Fibroblast of the aortic adventitia (primary cell): Measurements from ENCODE around the gene MALAT1. TPM values are rescaled to one million over a fixed set of nuclear protein-coding genes. Genes with fewer than 3 reads are reported as not detected.

ENCODE experiments used
- DNase-seq: peaks from one replicate; pipeline ENCODE4 v3.0.0-alpha.2; 2010; ENCODE audit warnings: low read depth
- H3K4me3 ChIP-seq: 2 replicates; pipeline ENCODE4 v1.5.1; 2011; ENCODE audit warnings: low read depth, mild to moderate bottlenecking, control low read depth, low read length, moderate library complexity
- CTCF ChIP-seq: IDR thresholded peaks from 2 replicates; pipeline ENCODE4 v1.5.1; 2011; ENCODE audit warnings: mild to moderate bottlenecking, low read length, control low read depth, inconsistent platforms; ENCODE audit not compliant: insufficient read depth
- total RNA-seq: library from RNA; depleted of rRNA; stranded (reverse); fragments of >200 nt; gene quantifications from 2 replicates; pipeline ENCODE4 v1.2.3, GENCODE V29; 2012; ENCODE audit warnings: low replicate concordance

MALAT1 gene
- total RNA-seq, 1 donor, result 10,787 TPM

DNA sequence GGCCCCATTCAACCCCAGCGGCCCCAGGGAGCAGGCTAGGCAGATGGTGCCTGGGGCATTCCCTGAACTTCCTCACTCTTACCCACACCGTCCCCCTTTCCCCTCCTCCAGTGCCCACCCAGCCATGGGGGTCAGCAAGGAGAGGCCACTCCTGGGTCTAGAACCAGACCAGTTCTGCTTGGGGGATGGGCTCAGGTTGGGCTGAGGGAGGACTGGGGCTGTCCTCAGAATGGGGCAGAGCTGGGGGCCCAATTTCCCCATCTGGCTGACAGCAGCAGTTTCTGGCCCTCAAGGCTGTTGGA is 38.4 kb downstream of the MALAT1 start:
- no peak overlapping the region for H3K4me3 ChIP-seq
- no peak for DNase-seq
- TF ChIP-seq CTCF, result no peak

DNA sequence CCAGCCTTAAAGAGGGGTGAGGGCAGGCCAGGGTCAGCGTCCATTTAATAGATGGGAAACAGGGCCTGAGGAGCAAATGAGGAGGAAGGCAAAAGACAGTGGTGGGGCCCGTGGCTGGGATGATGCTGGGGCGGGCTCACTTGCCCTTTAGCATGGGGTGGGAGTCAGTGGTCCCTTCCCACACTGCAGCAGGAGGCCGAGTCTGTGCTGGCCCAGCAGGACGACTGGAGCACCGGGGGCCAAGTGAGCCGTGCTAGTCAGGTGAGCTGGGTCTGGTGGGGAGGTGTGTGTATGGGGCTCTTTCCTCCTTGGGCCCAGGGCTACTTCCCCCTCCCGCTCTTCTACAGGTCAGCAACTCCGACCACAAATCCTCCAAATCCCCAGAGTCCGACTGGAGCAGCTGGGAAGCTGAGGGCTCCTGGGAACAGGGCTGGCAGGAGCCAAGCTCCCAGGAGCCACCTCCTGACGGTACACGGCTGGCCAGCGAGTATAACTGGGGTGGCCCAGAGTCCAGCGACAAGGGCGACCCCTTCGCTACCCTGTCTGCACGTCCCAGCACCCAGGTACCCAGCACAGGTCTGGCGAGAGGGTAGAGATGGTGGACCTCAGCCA is 38.9 kb downstream of the MALAT1 start:
- TF ChIP-seq CTCF, result no peak
- no peak overlapping the region for H3K4me3 ChIP-seq
- no peak for DNase-seq

- TF ChIP-seq CTCF, result no peak
- DNase-seq, result no peak
- no peak overlapping the region for H3K4me3 ChIP-seq
These were observed 39.5 kb downstream of the MALAT1 start for GRCh38 chr11:65538232-65538914.

DNA sequence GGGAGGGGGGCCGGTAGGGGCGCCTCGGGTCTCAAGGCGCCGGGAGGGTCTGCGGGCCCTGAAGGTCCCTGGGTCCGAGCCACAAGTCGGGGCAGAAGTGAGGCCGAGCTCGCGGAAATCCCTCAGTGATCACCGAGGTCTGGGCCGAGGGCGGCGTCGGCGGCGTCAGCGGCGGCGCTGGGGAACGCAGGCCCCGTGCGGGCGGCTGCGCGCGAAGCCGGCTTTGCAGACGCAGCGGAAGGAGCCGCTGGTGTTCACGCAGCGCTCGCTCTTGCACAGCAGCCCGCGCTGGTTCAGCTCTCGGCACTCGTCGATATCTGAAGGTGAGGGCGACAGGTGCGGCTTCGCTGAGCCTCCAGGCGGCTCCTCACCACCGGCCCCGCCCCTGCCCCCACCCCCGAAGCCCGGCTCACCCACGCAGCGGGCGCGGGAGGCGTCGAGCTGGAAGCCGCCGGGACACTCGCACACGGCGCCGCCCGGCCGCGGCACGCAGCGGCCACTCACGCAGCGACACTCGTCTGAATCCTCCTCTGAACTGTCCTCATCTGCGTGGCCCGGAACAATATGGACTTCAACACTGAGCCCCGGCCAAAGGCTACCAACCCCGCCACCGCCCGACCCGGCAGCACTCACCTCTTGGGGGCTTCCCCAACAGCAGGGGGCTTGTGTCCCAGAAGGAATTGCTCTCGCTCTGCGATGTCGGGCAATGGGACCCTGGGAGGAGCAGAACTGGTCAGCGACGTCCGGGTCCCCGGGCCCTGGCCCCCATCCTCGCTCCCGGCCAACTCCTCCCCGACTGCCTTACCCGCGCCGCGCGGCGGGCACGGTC is 40.3 kb downstream of the MALAT1 start:
- DNase-seq, result no peak
- TF ChIP-seq CTCF, result no peak
- no peak overlapping the region for H3K4me3 ChIP-seq

DNA sequence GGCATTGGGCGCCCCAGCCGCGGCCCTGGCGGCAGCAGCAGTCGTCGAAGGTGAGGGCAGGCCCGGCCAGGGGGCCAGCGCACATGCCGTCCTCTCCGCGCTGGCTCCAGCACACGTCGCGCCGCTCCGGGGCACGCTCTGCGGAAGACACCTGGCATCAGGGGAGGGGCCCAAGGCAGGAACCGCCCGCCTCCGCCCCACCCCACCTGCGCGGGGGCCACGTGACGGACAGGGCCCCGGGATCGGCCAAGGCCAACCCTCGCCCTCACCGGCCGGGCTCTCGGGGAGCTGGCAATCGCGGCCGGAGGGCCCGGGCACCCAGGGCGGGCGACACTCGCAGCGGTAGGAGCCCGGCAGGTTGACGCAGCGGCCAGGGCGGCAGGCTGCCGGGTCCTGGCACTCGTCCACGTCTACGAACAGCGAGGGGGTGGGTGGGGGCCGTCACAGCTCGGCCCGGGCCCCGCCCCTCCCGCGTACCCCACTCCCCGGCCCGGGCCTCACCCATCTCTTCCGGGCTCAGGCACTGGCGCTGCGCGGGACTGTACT is 41.0 kb downstream of the MALAT1 start:
- H3K4me3 ChIP-seq, result peak overlapping the region; percentile 50
- DNase-seq, result no peak
- TF ChIP-seq CTCF, result no peak

DNA sequence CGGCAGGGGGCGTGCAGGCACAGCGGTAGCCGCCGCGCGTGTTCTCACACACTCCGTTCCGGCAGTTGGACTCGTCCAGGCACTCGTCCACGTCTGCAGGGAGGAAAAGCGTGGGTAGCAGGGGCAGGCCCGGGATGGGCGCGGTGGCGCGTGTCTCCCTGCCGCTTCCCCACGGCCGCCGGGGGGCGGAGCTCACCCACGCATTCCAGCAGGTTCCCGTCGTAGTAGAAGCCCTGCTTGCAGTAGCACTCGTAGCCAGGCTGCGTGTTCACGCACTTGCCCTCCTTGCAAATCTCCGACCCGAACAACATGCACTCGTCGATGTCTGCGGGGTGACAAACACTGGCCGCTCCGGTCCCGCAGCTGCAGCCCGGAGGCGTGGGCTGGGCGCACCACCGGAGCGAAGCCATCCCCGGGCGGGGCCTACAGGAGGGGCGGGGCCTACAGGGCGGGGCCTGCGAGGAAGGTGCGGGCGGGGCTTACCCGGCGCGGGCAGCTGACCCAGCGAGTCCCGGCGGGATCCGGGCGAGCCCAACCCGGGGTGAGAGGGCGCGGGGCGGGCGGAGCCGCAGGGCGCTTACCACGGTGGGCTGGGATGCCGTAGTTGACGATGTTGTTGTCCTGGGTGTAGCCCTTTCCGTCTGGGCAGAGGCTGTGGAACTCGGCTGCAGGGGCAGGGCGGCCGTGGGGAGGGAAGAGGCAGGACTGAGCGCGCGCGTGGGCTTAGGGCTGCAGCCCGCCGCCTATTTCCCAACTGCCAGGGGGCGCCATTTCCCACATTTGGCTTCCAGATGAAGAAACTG is 41.6 kb downstream of the MALAT1 start:
- peak; percentile 85 for DNase-seq
- TF ChIP-seq CTCF, result peak; percentile 81
- H3K4me3 ChIP-seq, result peak overlapping the region; percentile 54
